ENCODE results near the gene MAD1L1. TPM values are rescaled to one million over a fixed set of nuclear protein-coding genes. Genes with fewer than 3 reads are reported as not detected.

Gene MAD1L1
- total and polyA plus RNA-seq, 2 of the 4 experiments (the other 2 are of a cell fraction), result 29.0 to 40.9 TPM

- H4K20me1 ChIP-seq (ENCODE audit: insufficient read depth, low read length), result peaks cover 45% of the 10 kb centered on the region
- no peak overlapping the region for H2BK15ac ChIP-seq (ENCODE audit: low read depth, low read length)
- H3K9ac ChIP-seq (ENCODE audit: low read depth, low read length), result no peak overlapping the region
- H3K56ac ChIP-seq (ENCODE audit: extremely low read depth, insufficient read depth, low read length), result no peak overlapping the region
- DNase-seq, result no peak
- H3K36me3 ChIP-seq (ENCODE audit: control insufficient read depth, insufficient read depth, low read length), result peaks cover 4% of the 10 kb centered on the region
- H3K9me1 ChIP-seq (ENCODE audit: insufficient read depth, low read length), result peaks cover 7% of the 10 kb centered on the region
- ATAC-seq (ENCODE audit: low read depth), result no peak
- dilution Hi-C loops (cut with HindIII; ENCODE audit: low sequenced_read_pairs, unreplicated experiment), result no loop called here
- H3K18ac ChIP-seq (ENCODE audit: low read depth, low read length), result no peak overlapping the region
- no peak overlapping the region for H3K23ac ChIP-seq (ENCODE audit: low read depth, low read length)
- no peaks in the 10 kb centered on the region for H3K9me3 ChIP-seq (ENCODE audit: control insufficient read depth, insufficient read depth, low read length)
- no peak overlapping the region for H2AK5ac ChIP-seq (ENCODE audit: low read depth, low read length)
- TF ChIP-seq POLR2A (IDR thresholded peaks at IDR 0.05; ENCODE audit: low read depth, low read length), result no peak
- no peak for TF ChIP-seq MAZ (IDR thresholded peaks at IDR 0.05; ENCODE audit: borderline replicate concordance, low read depth, low read length)
- TF ChIP-seq RCOR1 (IDR thresholded peaks at IDR 0.05; ENCODE audit: insufficient replicate concordance, low read length), result no peak
- no peak for TF ChIP-seq RAD21 (IDR thresholded peaks at IDR 0.05; ENCODE audit: low read length)
- TF ChIP-seq CHD1 (IDR thresholded peaks at IDR 0.05; ENCODE audit: low read depth, low read length), result no peak
- TF ChIP-seq BHLHE40 (IDR thresholded peaks at IDR 0.05; ENCODE audit: low read depth, low read length), result no peak
- TF ChIP-seq, protein P1, sequence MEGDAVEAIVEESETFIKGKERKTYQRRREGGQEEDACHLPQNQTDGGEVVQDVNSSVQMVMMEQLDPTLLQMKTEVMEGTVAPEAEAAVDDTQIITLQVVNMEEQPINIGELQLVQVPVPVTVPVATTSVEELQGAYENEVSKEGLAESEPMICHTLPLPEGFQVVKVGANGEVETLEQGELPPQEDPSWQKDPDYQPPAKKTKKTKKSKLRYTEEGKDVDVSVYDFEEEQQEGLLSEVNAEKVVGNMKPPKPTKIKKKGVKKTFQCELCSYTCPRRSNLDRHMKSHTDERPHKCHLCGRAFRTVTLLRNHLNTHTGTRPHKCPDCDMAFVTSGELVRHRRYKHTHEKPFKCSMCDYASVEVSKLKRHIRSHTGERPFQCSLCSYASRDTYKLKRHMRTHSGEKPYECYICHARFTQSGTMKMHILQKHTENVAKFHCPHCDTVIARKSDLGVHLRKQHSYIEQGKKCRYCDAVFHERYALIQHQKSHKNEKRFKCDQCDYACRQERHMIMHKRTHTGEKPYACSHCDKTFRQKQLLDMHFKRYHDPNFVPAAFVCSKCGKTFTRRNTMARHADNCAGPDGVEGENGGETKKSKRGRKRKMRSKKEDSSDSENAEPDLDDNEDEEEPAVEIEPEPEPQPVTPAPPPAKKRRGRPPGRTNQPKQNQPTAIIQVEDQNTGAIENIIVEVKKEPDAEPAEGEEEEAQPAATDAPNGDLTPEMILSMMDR (conservative IDR thresholded peaks at IDR 0.05; ENCODE audit: low read depth, low read length), result no peak
- TF ChIP-seq CEBPB (IDR thresholded peaks at IDR 0.05; ENCODE audit: low read depth, low read length), result no peak
- TF ChIP-seq, protein P2, sequence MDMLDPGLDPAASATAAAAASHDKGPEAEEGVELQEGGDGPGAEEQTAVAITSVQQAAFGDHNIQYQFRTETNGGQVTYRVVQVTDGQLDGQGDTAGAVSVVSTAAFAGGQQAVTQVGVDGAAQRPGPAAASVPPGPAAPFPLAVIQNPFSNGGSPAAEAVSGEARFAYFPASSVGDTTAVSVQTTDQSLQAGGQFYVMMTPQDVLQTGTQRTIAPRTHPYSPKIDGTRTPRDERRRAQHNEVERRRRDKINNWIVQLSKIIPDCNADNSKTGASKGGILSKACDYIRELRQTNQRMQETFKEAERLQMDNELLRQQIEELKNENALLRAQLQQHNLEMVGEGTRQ (IDR thresholded peaks at IDR 0.05; ENCODE audit: low read depth, low read length), result no peak
- no peak for TF ChIP-seq RFX5 (IDR thresholded peaks at IDR 0.05; ENCODE audit: low read depth, low read length)
- TF ChIP-seq SMC3 (IDR thresholded peaks at IDR 0.05; ENCODE audit: low read depth, low read length), result no peak
- no peak for TF ChIP-seq MAFK (IDR thresholded peaks at IDR 0.05; ENCODE audit: low read depth, low read length)
- TF ChIP-seq FOS (IDR thresholded peaks at IDR 0.05; ENCODE audit: low read depth, low read length), result no peak
- TF ChIP-seq, protein P3, sequence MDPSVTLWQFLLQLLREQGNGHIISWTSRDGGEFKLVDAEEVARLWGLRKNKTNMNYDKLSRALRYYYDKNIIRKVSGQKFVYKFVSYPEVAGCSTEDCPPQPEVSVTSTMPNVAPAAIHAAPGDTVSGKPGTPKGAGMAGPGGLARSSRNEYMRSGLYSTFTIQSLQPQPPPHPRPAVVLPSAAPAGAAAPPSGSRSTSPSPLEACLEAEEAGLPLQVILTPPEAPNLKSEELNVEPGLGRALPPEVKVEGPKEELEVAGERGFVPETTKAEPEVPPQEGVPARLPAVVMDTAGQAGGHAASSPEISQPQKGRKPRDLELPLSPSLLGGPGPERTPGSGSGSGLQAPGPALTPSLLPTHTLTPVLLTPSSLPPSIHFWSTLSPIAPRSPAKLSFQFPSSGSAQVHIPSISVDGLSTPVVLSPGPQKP (IDR thresholded peaks at IDR 0.05; ENCODE audit: borderline replicate concordance, low read depth, low read length), result no peak
- no peak for TF ChIP-seq MXI1 (IDR thresholded peaks at IDR 0.05; ENCODE audit: borderline replicate concordance, low read depth, low read length)
- TF ChIP-seq NFE2L2 (IDR thresholded peaks at IDR 0.05; ENCODE audit: low read depth, low read length), result no peak
- peaks cover 13% of the 10 kb centered on the region for H3K4me1 ChIP-seq (ENCODE audit: control insufficient read depth, insufficient read depth, low read length)
- ChIA-PET POLR2A (ENCODE audit: unreplicated experiment) (no interaction called here), CTCF (no interaction called here)
- H4K8ac ChIP-seq (ENCODE audit: low read depth in 2 of 2, low read length in 2 of 2), result no peak overlapping the region
- no peak overlapping the region for H2BK20ac ChIP-seq (ENCODE audit: low read depth, low read length)
- H4K91ac ChIP-seq (ENCODE audit: insufficient read depth, low read depth, low read length), result no peak overlapping the region
- intact Hi-C loops (cut with micrococcal nuclease), result no loop called here
- no TSS peak for BruUV-seq (replicated peaks)
- no peak overlapping the region for H2BK5ac ChIP-seq (ENCODE audit: low read depth, low read length, poor library complexity, severe bottlenecking)
- no peak overlapping the region for H3K4me3 ChIP-seq (ENCODE audit: insufficient read depth, low read depth, low read length)
- no peak overlapping the region for H2BK120ac ChIP-seq (ENCODE audit: low read depth, low read length)
- in situ Hi-C loops (cut with MboI; ENCODE audit: low sequenced_read_pairs), result no loop called here
- no peaks in the 10 kb centered on the region for H3K27me3 ChIP-seq (ENCODE audit: control insufficient read depth, insufficient read depth, low read length)
- peaks cover 13 to 31% of the 10 kb centered on the region in 2 experiments for H3K79me1 ChIP-seq (ENCODE audit: low read depth in 1 of 2, low read length in 2 of 2)
- H4K5ac ChIP-seq (ENCODE audit: low read depth, low read length), result no peak overlapping the region
- no peak overlapping the region for H3K4ac ChIP-seq (ENCODE audit: low read depth, low read length)
- H3K27ac ChIP-seq (ENCODE audit: insufficient read depth, low read length), result no peak overlapping the region
- WGBS, 2 experiments (ENCODE audit: extremely low coverage in 2 of 2, insufficient read length in 1 of 2), result 98% methylated on average over 7 of the region's 8 CpGs; no CpG with 5 or more reads in 1 of the 2 experiments
- no peak overlapping the region for H2AK9ac ChIP-seq (replicated peaks; ENCODE audit: low read depth, low read length, poor library complexity)
- no peak overlapping the region for H3K4me2 ChIP-seq (ENCODE audit: low read depth, low read length)
- no peak overlapping the region for H3K14ac ChIP-seq (replicated peaks; ENCODE audit: low read depth, low read length)
- H2AFZ ChIP-seq (replicated peaks; ENCODE audit: low read length, poor library complexity), result peak overlapping the region; percentile 23
Measured at GRCh38 chr7:2159176-2159520, 73.6 kb downstream of the MAD1L1 start.
